GM19193 (cell line): Measurements from ENCODE around the gene CERS6.

ENCODE experiments used
- POLR2A ChIP-seq: IDR thresholded peaks from 4 replicates; pipeline ENCODE4 v1.6.1; 2011; ENCODE audit not compliant: insufficient read depth, insufficient read length; ENCODE audit errors: extremely low read depth

Gene CERS6

DNA sequence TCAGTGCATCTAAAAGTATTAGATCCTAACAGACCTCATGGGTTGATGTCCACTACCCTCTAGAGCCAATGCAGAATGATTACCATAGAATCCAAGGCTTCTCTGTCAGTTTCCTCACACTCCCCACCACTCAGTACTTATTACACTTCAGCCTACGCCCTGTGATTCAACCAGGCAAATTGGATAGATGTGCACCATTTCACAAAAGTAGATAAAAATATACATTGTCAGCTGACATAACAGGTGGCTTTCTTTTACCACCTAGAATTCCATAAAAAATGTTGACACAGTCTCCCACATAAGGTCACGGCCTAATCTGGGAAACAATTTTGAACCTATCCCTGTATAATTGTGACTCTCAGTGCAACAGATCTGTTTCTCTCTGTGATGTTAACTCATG is 144.9 kb downstream of the CERS6 start:
- TF ChIP-seq POLR2A, result no peak

DNA sequence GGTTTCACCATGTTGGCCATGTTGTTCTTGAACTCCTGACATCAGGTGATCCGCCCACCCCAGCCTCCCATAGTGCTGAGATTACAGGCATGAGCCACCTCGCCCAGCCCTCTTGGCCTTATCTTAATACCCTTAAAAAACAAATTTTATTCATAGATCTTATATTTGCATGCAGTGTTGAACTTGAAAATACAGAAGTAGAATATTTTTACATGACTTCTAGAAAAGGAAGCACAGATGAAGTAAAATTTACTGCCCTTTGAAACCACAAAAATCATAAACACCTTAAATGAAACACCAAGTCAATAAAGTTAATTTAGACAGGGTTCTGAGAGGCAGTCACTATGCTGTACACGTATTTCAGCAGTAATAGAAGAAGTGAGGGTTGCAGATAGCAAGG is 145.7 kb downstream of the CERS6 start:
- TF ChIP-seq POLR2A, result no peak

DNA sequence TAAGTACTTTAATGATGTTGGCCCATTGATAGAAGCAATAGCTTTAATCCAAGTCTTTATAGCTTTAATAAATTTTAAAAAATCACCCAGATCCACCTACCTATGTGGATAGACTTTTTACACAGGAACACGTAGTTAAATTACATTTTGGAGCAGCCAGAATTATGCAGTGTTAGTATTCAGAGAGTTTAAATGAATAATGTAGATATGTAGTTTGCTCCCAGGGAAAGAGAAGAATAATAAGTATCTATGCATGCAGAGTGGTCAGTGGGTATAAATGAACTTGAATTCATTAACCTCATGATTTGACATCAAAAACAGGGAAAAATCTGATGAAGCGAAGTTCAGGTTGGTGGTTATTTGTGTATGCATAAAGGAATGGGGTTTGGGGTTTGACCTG is 146.3 kb downstream of the CERS6 start:
- no peak for TF ChIP-seq POLR2A

DNA sequence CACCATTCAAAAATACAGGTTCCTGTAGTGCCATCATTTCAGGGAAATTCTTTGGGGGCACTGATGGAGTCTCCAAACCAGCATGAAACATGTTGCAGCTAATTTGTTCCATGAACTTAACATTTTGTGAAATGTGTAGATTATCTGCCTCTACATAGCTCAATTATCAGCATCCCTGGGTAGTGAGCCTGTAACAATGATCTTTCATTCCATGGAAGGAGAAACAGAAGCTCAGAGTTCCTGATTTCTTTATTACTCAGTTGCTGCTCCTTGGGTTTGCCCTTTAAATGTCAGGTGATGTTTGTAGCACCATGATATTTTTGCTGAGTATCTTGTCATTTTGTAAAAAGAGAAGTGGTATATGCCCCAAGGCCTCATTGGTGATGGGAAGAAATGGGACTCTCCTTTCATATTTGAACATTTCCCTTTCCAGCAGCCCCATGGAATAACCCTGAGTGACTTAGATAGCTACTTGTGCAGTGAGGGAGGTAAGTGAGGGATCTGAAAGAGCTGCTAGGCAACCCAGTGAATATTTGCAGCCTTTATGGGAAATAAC is 146.9 kb downstream of the CERS6 start:
- TF ChIP-seq POLR2A, result no peak

DNA sequence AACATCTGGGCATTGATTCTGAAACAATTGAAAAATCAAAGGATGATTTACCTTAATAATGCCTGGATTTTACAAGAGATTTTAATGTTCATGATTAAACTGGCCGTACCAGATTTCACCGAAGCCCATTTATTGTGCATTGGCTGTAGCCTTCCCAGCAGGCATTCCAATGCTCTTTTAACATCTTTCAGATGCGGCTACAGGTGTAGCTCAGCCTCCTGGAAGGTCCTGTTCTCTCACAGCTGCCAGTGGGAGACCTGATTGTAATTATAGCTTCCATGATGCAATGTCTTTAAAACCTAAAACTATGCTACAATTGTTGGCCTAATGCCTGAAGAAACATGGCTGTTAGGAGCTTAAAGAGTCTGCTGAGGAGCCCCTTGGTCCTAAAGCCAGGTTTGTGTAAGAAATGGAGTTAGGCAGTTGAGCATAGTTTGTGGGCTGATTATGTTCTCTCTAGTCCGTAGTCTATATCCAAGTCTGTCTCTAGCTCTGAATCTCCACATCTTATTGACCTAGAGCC is 147.4 kb downstream of the CERS6 start:
- no peak for TF ChIP-seq POLR2A

DNA sequence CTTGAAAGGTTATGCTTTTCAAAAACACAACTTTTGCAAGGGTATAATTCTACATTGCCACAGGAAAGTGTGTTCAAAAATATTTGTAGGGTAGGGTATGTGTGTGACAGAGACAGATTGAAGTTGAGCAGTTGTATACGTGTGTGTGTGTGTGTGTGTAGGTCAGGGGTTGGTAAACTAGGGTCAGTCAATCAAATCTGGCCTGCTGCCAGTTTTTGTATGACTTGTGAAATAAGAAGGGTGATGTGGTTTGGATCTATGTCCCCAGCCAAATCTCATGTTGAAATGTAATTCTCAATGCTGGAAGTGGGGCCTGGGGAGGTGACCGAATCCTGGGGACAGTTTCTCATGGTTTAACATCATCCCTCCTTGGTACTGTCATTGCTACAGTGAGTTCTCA is 148.2 kb downstream of the CERS6 start:
- no peak for TF ChIP-seq POLR2A

DNA sequence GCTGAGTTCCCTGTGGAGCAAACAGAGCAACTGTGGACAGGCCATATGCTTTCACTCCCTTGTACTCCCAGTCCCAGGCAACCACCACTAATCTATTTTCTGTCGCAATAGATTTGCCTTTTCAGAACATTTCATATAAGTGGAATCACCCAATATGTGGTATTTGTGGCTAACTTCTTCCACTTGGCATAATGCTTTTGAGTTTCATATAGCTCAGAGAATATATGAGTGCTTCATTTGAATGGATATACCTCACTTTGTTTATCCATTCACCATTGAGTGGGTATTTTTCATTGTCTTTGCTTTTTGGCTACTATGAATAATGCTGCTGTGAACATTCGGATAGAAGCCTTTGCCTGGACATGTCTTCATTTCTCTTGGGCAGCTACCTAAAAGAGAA is 151.9 kb downstream of the CERS6 start:
- no peak for TF ChIP-seq POLR2A

DNA sequence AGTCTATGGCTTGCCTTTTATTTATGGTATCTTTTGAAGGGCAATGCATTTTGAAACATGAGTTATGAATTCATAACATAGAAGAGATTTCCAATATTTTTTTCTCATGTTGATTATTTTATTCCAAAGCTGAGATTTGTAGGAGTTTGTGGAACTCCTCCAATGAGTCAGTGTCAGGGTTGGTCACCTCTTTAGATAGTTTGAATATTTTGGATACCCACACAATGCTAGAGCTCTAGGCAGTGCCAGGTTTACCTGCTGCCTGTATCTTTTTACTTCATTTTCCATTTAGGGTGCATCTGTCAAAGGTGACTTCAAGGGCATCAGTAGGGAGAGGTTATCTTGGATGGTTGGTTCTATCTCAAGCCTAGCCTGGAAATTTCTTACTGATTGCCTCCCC is 152.7 kb downstream of the CERS6 start:
- TF ChIP-seq POLR2A, result no peak

DNA sequence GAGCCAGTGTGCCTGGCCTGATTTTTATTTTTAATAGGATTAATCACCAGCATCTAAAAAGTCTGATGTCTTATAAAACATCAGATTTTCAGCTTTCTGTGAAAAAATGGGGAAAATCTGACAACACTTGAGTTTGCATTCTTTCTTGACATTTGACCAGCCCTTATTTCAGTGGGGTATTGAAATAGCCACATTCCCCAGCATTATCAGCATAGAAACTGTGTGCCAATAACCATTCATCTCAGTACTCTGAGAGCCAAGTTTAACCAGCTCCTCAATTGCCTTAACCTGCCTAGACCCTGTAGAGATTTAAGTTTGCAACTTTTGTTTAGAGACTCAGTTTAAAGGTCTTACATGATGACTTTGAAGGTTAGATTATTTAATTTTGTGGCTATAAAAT is 155.0 kb downstream of the CERS6 start:
- no peak for TF ChIP-seq POLR2A

DNA sequence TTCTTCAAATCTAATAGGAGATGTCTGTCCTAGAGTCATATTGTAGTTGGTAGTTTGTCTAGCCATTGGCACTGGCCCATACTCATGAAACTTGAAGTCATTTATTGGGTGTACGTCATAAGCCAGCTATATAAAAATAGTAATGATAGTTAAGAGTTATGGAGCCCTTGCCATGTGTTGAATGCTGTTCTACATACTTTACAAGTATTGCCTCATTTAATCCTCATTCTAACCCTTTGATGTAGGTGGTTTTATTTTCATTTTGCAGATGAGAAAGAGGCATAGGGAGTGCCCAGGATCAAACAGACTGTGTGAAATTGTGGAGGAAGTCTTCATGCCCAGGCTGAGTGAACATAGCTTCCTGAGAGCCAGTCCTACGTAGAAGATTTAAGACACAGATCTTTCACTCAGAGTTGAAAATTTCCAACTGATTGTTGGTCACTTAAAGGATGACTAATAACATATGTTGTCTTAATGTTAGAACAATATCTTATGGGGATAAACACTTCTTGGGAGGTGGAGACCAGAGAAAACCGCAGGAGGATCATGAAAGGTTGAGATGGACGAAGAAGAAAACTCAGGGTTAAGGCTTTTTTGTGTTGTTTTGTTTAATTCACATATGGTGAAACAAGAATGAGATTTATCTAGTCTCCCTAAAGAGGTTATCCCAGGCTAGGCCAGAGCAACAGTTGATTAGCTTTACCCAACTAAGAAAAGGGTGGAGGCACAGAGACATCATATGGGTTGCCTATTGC is 156.0 kb downstream of the CERS6 start:
- TF ChIP-seq POLR2A, result no peak

DNA sequence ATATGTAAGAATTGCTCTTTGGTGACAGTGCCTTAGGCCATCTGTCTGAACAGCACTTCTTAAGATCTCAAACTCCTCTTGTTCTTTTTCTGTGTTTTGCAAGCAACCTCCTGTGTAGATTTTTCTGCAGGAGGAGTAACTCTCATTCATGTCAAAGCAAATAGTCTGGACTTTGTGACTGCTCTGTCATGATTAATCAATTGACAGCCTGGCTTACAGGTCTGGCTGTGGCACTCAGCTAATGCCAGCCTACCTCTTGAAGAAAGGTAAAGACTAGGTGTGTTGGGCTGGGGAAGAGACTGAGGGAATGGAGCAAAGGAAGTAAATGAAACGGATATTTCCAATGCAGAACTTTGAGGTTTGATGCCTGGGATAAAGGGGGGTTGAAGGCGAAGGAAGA is 156.6 kb downstream of the CERS6 start:
- TF ChIP-seq POLR2A, result no peak

DNA sequence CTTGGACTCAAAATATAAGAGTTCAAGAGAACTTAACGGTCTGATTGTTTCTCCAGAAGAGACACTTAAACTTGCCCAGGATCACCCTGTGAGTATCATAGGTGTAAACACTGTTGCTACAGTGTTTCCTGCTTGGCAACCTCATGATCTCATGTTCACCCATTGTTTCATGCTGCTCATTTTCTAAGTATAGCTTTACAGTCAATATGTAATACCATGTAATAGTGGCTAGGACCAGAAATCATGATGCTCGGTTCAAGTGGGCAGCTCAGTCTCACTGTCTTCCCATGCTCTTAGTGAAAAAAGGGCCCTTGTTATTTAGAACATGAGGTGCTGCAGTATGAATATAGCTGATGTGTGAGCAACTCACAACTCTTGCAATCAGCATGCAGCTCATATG is 157.5 kb downstream of the CERS6 start:
- TF ChIP-seq POLR2A, result no peak

DNA sequence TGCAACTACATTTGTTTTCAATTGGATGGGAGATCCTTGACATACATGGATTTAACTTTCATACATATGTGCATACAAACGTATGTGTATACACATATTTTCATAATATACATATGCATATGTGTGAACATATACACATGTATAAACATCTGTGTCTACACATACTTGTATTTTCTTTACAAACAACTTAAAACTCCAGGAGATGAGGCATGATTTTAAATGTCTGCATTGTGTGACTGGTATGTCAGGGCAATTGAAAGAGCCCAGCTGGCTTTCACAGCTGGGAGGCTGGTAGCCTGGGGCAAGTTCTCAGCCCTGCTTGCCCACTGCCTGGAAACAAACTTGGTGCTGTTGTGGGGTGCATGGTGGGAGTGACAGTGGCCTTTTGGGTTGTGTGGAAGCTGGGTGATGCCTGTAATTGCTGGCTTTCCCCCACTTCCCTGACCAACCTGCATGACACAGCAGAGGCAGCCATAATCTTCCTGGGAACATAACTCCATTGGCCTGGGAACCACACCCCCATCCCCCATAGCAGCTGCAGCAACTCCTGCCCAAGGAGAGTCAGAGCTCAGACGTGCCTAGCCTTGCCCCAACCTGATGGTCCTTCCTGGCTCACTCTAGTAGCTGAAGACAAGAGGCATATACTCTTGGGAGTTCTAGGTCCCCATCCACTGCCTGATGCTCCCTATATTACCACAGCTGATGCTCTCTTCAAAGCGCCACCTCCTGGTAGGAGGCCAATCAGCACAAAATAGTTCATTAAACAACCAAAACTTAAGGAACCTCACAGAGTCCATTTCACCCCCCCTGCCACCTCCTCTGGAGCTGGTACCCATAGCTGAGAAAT is 158.3 kb downstream of the CERS6 start:
- no peak for TF ChIP-seq POLR2A

DNA sequence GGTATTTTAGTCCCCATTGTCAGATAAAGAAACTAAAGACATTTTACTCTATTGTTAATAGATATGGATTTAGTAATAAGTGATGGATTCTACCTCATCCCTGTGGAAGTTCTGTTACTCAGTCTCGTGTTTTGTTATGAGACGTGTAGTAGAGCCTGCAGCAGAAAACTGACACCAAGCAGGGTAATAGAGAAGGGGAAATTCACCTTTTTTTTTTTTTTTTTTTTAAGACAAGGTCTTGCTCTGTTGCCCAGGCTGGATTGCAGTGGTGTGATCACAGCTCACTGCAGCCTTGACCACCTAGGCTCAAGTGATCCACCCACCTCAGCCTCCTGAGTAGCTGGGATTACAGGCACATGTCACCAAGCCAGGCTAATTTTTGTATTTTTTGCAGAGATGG is 164.5 kb downstream of the CERS6 start:
- no peak for TF ChIP-seq POLR2A

DNA sequence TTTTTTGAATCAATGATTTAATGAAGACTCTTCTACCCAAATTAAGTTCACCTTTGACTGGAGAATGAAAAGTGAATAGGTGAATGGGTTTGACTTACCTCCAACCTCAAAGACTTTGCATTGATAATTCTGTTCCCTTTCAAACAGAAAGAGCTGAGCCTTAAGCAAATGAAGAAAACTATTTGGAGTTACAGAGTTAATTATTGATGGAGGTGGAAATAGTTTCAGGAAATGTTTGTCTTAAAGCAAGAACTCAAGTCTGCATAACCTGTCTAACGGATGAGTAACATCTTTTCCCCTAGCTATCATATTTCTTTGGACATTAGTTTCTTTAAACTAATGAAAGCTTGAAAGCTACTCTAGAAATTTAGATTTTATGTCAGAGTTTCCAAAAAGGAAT is 166.5 kb downstream of the CERS6 start:
- TF ChIP-seq POLR2A, result no peak

DNA sequence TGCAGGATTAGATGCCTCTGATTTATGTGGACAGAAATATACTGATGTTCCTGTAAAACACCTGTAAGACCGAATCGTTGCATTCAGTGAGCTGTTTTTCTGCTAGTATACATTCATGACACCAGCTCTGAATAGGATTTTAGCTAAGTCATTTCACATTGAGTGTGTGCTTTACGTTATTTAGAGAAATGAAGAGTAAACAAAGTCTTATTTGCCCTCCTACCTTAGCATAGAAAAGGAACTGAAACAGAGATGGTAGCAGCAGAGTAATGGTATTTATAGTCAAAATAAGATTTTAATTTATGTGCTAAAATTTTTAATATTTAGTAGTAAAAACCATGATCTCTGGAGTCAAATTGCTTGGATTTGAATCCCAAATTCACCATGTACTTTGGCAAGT is 168.0 kb downstream of the CERS6 start:
- TF ChIP-seq POLR2A, result no peak
